HEK293T (cell line): ENCODE measurements around the gene CTNNBL1.

ENCODE experiments used
- CTCF ChIA-PET: fragments of 350-600 bp; formaldehyde crosslinking; extraction: SDS; loops from one replicate; lab custom pipeline; 2021; ENCODE audit warnings: antibody characterized with exemption, inconsistent platforms; lab: Yijun Ruan, JAX
- POLR2A ChIA-PET: fragments of 350-600 bp; formaldehyde crosslinking; extraction: SDS; loops from one replicate; lab custom pipeline; 2020; ENCODE audit warnings: antibody characterized with exemption, inconsistent platforms; lab: Yijun Ruan, JAX
- DNase-seq: peaks from one replicate; pipeline ENCODE4 v3.0.0; 2012; ENCODE audit warnings: mixed read lengths; ENCODE audit errors: extremely low spot score
- ARNT ChIP-seq: fragments of 450-650 bp; IDR thresholded peaks from 2 replicates; pipeline ENCODE4 v1.6.1; 2017; ENCODE audit warnings: mild to moderate bottlenecking
- BHLHE40 ChIP-seq: fragments of 450-650 bp; IDR thresholded peaks from 2 replicates; pipeline ENCODE4 v1.6.1; 2016; ENCODE audit warnings: mild to moderate bottlenecking, moderate library complexity, borderline replicate concordance
- CTBP1 ChIP-seq: fragments of 450-650 bp; IDR thresholded peaks from 2 replicates; pipeline ENCODE4 v1.6.1; 2016; ENCODE audit warnings: borderline replicate concordance
- ELF4 ChIP-seq: fragments of 450-650 bp; IDR thresholded peaks from 2 replicates; pipeline ENCODE4 v1.6.1; 2017; ENCODE audit warnings: antibody characterized with exemption
- FOXA1 ChIP-seq: fragments of 450-650 bp; IDR thresholded peaks from 2 replicates; pipeline ENCODE4 v1.6.1; 2016; ENCODE audit warnings: mild to moderate bottlenecking
- FOXK2 ChIP-seq: fragments of 450-650 bp; IDR thresholded peaks from 2 replicates; pipeline ENCODE4 v1.6.1; 2016; ENCODE audit warnings: mild to moderate bottlenecking
- FOXM1 ChIP-seq: fragments of 450-650 bp; IDR thresholded peaks from 2 replicates; pipeline ENCODE4 v1.6.1; 2017; ENCODE audit warnings: mild to moderate bottlenecking, borderline replicate concordance
- HDGF ChIP-seq: fragments of 450-650 bp; IDR thresholded peaks from 2 replicates; pipeline ENCODE4 v1.6.1; 2017; ENCODE audit warnings: antibody characterized with exemption, borderline replicate concordance
- L3MBTL2 ChIP-seq: fragments of 450-650 bp; conservative IDR thresholded peaks from 2 replicates; pipeline ENCODE4 v1.6.1; 2016; ENCODE audit warnings: mild to moderate bottlenecking
- LEF1 ChIP-seq: fragments of 450-650 bp; IDR thresholded peaks from 2 replicates; pipeline ENCODE4 v1.6.1; 2017; ENCODE audit warnings: mild to moderate bottlenecking, borderline replicate concordance
- NFRKB ChIP-seq: fragments of 450-650 bp; IDR thresholded peaks from 2 replicates; pipeline ENCODE4 v1.6.1; 2016; ENCODE audit warnings: mild to moderate bottlenecking, moderate library complexity
- SP1 ChIP-seq: fragments of 450-650 bp; IDR thresholded peaks from 2 replicates; pipeline ENCODE4 v1.6.1; 2017
- SUZ12 ChIP-seq: fragments of 450-650 bp; IDR thresholded peaks from 2 replicates; pipeline ENCODE4 v1.6.1; 2016; ENCODE audit warnings: mild to moderate bottlenecking
- TARDBP ChIP-seq: fragments of 450-650 bp; IDR thresholded peaks from 2 replicates; pipeline ENCODE4 v1.6.1; 2016
- ZNF384 ChIP-seq: fragments of 450-650 bp; IDR thresholded peaks from 2 replicates; pipeline ENCODE4 v1.6.1; 2016
- TF ChIP-seq, protein P1 (sequence below): fragments of 450-650 bp; IDR thresholded peaks from 2 replicates; pipeline ENCODE4 v1.6.1; 2016

CTNNBL1 gene

DNA sequence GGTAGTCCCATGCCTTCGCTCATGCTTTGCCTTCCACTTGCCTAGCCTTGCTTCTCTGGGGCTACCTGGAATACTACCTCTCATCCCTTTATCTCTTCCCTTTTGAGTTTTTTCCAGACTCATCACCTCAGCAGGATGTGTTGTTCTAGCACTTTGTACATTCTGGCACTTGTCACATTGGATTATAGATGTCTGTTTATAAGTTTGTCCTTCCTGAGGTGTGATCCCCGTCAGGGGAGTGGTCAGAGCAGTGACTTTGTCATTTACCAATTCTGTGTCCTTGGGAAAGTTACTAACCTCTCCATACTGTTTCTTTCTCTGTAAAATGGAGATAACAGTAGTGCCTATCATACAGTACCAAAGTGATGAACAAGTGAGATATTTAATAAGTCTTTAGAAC lies 66.5 kb downstream of the CTNNBL1 start:
- no peak for TF ChIP-seq FOXK2
- TF ChIP-seq SUZ12: no peak
- no peak for TF ChIP-seq FOXM1
- no peak for TF ChIP-seq ARNT
- TF ChIP-seq TARDBP: no peak
- no peak for DNase-seq
- POLR2A ChIA-PET: no interaction called here
- CTCF ChIA-PET: no interaction called here

DNA sequence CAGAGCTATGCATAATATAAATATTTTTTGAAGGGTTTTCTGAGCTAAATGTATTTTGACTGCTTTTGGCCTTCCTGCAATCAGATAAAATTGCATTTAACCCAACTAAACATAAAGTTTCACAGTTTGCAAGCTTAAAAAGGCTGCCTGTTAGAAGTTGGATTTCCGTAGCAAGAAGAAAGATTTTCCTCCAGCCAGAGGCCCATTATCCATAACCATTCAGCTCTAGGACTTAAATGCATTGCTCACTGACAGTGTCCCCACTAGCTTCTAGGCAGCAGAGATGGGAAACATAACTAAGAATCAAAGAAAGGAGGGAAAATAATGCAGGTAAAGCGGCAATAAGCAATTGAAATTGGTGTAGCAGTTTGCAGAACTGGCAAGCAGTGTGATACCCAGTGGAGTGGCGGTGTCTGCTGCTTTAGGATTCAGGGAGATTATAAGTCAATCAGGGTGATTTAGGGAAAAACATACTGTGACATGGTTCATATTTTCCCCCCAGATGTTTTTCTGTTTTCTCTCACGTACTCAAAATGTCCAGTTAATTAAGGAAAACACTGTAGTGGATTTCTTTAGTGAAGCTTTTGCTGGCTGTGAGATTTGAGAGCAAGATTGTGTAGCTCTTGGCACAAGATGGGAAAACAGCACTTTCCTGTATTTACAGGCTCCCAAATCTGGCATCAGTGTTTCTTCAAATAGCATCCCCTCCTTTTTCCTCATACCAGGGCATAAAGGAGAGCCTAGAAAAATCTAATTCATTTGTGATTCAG lies 69.1 kb downstream of the CTNNBL1 start:
- ChIA-PET CTCF (no interaction called here), POLR2A (no interaction called here)
- TF ChIP-seq FOXK2 (no peak), ARNT (no peak), L3MBTL2 (no peak), NFRKB (no peak)
- DNase-seq: no peak

DNA sequence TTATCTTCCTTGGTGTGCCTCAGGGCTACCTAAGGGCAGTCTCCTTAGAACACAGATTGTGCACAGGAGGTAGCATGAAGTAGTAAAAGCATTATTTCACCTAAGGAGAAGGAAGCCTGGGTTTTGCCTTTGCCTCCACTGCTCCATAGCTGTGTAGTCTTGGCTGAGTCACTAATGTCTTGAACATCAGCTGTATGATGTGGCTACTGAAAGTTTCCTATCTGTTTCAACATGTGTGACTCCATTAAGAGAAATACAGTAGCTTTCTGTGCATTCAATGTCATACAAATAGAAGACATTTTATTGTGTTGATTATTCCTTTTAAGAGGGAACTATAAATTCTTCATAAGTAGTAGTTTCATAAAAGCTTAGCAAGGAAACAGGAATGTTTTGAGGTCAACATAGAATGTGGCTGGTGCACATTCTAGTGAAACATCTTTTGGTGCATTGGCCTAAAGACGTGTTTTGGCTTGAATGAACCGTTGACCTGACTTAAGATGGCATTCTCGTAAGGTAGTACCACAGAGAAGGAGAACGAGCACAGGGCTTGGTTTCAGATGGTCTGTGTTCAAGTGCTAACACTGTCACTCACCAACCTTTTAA lies 70.6 kb downstream of the CTNNBL1 start:
- no peak for TF ChIP-seq ZNF384
- no peak for TF ChIP-seq TARDBP
- TF ChIP-seq, protein P1, sequence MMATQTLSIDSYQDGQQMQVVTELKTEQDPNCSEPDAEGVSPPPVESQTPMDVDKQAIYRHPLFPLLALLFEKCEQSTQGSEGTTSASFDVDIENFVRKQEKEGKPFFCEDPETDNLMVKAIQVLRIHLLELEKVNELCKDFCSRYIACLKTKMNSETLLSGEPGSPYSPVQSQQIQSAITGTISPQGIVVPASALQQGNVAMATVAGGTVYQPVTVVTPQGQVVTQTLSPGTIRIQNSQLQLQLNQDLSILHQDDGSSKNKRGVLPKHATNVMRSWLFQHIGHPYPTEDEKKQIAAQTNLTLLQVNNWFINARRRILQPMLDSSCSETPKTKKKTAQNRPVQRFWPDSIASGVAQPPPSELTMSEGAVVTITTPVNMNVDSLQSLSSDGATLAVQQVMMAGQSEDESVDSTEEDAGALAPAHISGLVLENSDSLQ: no peak
- no peak for TF ChIP-seq HDGF
- TF ChIP-seq FOXA1: no peak
- TF ChIP-seq ELF4: no peak
- no peak for TF ChIP-seq CTBP1
- no peak for TF ChIP-seq SUZ12
- TF ChIP-seq L3MBTL2: no peak
- TF ChIP-seq FOXK2: no peak
- TF ChIP-seq ARNT: no peak
- TF ChIP-seq SP1: no peak
- ChIA-PET CTCF (no interaction called here), POLR2A (no interaction called here)
- DNase-seq: no peak

DNA sequence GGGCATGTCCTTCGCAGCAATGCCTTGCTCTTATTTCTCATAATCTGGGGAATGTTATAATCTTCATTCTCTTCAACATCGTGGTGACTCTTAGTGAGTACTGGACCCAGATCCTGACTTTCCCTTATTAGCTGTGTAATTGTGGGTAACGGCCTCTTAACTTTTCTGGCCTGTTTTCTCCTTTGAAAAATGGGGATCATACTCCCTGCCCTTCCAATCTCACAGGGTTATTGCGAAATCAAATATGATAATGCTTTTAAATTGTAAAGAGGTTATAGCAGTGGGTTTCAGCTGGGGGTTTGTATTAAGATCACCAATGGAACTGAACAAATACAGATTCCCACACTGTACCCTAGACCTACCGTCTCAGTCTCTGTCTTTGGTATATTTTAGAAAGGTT lies 77.1 kb downstream of the CTNNBL1 start:
- ChIA-PET POLR2A (no interaction called here), CTCF (interaction anchor here (1.2 kb wide), 1 partner anchor 13 kb away, joined by 4 read pairs; no protein-coding TSS in a partner anchor)
- no peak for DNase-seq
- TF ChIP-seq ELF4 (no peak), ARNT (no peak), LEF1 (no peak), FOXA1 (no peak), L3MBTL2 (no peak)

DNA sequence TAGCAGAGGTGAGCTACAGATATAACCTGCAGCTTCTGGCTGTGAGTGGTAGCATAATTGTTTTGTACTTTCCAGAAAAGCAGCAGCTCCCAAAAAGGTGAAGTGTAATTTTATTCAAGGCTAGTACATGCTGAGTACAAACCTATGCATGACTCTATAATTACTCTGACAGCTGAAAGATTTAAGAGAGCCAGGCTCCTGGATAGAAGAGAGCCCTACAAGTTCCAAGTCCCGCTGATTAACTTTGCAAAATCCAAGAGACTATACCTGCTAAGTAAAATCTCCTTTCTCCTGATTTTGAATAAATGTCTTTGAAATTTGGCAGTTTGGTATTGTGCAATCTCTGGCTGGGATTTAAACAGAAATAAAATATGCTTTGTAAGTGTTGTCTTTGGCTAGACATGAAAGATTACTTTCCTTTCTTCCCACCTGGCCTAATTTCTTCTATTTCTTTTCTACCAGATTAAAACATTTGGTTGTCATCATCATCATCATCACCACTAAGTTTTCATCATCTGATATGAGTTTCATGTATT lies 79.5 kb downstream of the CTNNBL1 start:
- ChIA-PET POLR2A (no interaction called here), CTCF (no interaction called here)
- no peak for DNase-seq
- TF ChIP-seq CTBP1: no peak
- no peak for TF ChIP-seq SP1

DNA sequence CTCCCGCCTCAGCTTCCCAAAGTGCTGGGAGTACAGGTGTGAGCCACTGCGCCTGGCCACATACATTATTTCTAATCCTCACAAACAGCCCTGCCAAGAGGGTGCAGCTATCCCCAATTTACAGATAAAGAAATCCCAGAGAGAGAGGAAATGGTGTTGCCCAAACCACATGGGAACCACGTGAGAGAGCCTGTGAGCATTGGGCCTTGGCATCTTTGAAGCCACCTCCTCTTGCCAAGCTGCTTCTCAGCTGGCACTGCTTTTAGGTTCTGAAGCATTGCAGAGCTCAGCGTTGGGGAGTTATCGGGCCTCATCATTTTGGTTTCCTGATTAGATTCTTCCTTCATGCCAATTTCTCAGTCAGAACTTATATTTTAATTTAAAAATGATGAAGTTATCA lies 80.3 kb downstream of the CTNNBL1 start:
- CTCF ChIA-PET: no interaction called here
- POLR2A ChIA-PET: no interaction called here
- TF ChIP-seq ZNF384: no peak
- no peak for TF ChIP-seq SP1
- TF ChIP-seq FOXM1: no peak
- TF ChIP-seq L3MBTL2: no peak
- TF ChIP-seq FOXA1: no peak
- TF ChIP-seq LEF1: no peak
- TF ChIP-seq BHLHE40: no peak
- TF ChIP-seq ELF4: no peak
- TF ChIP-seq, protein P1: no peak
- TF ChIP-seq CTBP1: no peak
- no peak for TF ChIP-seq NFRKB
- TF ChIP-seq FOXK2: no peak
- no peak for TF ChIP-seq ARNT
- TF ChIP-seq SUZ12: no peak
- DNase-seq: no peak

DNA sequence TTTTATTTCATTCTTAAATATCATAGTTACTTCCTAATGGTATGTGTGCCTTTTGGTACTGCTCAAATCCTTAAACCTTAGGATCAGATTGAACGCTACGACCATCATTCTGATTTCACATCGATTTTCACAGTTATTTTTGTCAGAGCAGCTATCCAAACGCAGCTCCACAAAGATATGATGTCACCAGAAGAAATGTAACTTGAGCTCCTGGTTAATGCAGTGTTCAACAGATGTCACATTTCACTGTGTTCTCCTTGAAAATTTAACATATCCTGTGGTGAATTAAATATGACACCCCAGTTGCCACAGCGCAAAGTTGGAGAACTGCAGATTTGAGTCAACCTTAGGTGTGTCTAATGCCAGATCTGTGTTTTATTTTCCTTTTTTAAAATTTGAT lies 81.4 kb downstream of the CTNNBL1 start:
- no peak for TF ChIP-seq SUZ12
- no peak for TF ChIP-seq SP1
- no peak for TF ChIP-seq FOXK2
- TF ChIP-seq FOXA1: no peak
- TF ChIP-seq ZNF384: no peak
- TF ChIP-seq HDGF: no peak
- TF ChIP-seq LEF1: no peak
- TF ChIP-seq, protein P1: no peak
- no peak for TF ChIP-seq FOXM1
- TF ChIP-seq BHLHE40: no peak
- ChIA-PET CTCF (no interaction called here), POLR2A (no interaction called here)
- no peak for DNase-seq
